ENCODE data around the gene DPP9. TPM values are rescaled to one million over a fixed set of nuclear protein-coding genes. Genes with fewer than 3 reads are reported as not detected.

Gene DPP9
- polyA plus RNA-seq, 2 of the 4 experiments (the other 2 are of a cell fraction) = 10.1 to 53.5 TPM

DNA sequence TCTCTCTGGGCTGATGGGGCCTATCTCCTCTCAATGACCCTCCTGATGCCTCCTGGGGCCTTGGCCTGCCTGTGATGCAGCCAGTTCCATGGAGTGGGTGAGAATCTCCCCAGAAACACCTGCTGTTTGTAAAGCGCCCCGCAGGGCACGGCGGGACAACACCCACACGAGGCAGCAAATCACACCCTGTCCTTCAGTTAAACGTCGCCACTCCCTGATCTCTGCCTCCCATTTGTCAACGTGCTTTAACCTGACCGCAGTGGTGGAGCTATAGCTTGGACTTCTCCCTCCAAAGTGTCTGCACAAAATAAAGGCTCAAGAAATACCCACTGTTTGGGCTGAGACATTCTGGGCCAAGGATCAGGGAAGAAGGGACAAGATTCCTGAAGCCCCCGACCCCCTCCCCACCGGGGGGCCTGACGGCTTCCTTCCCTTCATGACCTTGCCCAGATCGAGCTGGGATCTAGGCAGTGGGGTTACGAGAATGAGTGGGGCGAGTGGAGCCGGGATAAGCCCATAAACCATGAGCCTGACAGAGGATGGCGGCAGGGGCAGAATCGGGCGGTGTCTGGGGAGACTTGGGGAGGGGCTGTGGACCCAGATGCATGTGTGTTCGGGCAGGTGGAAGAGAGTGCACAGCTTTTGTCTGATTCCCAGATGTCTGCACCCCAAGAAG lies 61.5 kb downstream of the DPP9 start:
- H3K9me3 ChIP-seq = no peaks in the 10 kb centered on the region
- ChIA-PET CTCF (interaction anchor here (0.6 kb wide), 1 partner anchor 78 kb away, joined by 3 read pairs; no protein-coding TSS in a partner anchor), POLR2A (no interaction called here)
- DNase-seq (ENCODE audit: low read depth in 1 of 2, low spot score in 1 of 2) (no peak), FAIRE-seq (no peak), ATAC-seq (no peak)
- H3K4me2 ChIP-seq = no peak overlapping the region
- no peak overlapping the region for H3K27ac ChIP-seq
- H3K4me3 ChIP-seq = no peak overlapping the region
- no peaks in the 10 kb centered on the region for H3K4me1 ChIP-seq
- 87% methylated on average over 20 of the region's 20 CpGs for WGBS (ENCODE audit: missing lambda C conversion rate)
- TF ChIP-seq, protein P1, sequence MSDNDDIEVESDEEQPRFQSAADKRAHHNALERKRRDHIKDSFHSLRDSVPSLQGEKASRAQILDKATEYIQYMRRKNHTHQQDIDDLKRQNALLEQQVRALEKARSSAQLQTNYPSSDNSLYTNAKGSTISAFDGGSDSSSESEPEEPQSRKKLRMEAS (IDR thresholded peaks at IDR 0.05) = no peak
- TF ChIP-seq EP300 (IDR thresholded peaks at IDR 0.05) = no peak
- no peak for TF ChIP-seq MYC (IDR thresholded peaks at IDR 0.05; ENCODE audit: borderline replicate concordance, low read length)
- TF ChIP-seq FOSB (CRISPR knock-in tag; IDR thresholded peaks at IDR 0.05) = no peak
- TF ChIP-seq, protein P2, sequence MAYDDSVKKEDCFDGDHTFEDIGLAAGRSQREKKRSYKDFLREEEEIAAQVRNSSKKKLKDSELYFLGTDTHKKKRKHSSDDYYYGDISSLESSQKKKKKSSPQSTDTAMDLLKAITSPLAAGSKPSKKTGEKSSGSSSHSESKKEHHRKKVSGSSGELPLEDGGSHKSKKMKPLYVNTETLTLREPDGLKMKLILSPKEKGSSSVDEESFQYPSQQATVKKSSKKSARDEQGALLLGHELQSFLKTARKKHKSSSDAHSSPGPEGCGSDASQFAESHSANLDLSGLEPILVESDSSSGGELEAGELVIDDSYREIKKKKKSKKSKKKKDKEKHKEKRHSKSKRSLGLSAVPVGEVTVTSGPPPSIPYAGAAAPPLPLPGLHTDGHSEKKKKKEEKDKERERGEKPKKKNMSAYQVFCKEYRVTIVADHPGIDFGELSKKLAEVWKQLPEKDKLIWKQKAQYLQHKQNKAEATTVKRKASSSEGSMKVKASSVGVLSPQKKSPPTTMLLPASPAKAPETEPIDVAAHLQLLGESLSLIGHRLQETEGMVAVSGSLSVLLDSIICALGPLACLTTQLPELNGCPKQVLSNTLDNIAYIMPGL (CRISPR knock-in tag; IDR thresholded peaks at IDR 0.05; ENCODE audit: borderline replicate concordance) = no peak
- TF ChIP-seq BHLHE40 (IDR thresholded peaks at IDR 0.05; ENCODE audit: low read depth, low read length) = no peak
- TF ChIP-seq JUN (IDR thresholded peaks at IDR 0.05) = no peak
- TF ChIP-seq TFCP2L1 (CRISPR knock-in tag; IDR thresholded peaks at IDR 0.05) = no peak
- TF ChIP-seq KDM5A (IDR thresholded peaks at IDR 0.05) = no peak
- TF ChIP-seq, protein P3, sequence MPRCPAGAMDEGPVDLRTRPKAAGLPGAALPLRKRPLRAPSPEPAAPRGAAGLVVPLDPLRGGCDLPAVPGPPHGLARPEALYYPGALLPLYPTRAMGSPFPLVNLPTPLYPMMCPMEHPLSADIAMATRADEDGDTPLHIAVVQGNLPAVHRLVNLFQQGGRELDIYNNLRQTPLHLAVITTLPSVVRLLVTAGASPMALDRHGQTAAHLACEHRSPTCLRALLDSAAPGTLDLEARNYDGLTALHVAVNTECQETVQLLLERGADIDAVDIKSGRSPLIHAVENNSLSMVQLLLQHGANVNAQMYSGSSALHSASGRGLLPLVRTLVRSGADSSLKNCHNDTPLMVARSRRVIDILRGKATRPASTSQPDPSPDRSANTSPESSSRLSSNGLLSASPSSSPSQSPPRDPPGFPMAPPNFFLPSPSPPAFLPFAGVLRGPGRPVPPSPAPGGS (IDR thresholded peaks at IDR 0.05) = no peak
- TF ChIP-seq RCOR1 (IDR thresholded peaks at IDR 0.05; ENCODE audit: low read depth, low read length) = no peak
- no peak for TF ChIP-seq CHD2 (IDR thresholded peaks at IDR 0.05; ENCODE audit: low read length, partially characterized antibody)
- TF ChIP-seq EHMT2 (IDR thresholded peaks at IDR 0.05; ENCODE audit: low read depth) = no peak
- TF ChIP-seq JUNB (IDR thresholded peaks at IDR 0.05) = no peak
- TF ChIP-seq EHF (CRISPR knock-in tag; IDR thresholded peaks at IDR 0.05) = no peak
- no peak for TF ChIP-seq FOSL2 (IDR thresholded peaks at IDR 0.05)
- TF ChIP-seq FOSL2 (CRISPR knock-in tag; IDR thresholded peaks at IDR 0.05) = no peak
- TF ChIP-seq HOXA7 (CRISPR knock-in tag; IDR thresholded peaks at IDR 0.05) = no peak
- TF ChIP-seq, protein P4, sequence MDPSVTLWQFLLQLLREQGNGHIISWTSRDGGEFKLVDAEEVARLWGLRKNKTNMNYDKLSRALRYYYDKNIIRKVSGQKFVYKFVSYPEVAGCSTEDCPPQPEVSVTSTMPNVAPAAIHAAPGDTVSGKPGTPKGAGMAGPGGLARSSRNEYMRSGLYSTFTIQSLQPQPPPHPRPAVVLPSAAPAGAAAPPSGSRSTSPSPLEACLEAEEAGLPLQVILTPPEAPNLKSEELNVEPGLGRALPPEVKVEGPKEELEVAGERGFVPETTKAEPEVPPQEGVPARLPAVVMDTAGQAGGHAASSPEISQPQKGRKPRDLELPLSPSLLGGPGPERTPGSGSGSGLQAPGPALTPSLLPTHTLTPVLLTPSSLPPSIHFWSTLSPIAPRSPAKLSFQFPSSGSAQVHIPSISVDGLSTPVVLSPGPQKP (IDR thresholded peaks at IDR 0.05; ENCODE audit: low read depth, low read length) = no peak

DNA sequence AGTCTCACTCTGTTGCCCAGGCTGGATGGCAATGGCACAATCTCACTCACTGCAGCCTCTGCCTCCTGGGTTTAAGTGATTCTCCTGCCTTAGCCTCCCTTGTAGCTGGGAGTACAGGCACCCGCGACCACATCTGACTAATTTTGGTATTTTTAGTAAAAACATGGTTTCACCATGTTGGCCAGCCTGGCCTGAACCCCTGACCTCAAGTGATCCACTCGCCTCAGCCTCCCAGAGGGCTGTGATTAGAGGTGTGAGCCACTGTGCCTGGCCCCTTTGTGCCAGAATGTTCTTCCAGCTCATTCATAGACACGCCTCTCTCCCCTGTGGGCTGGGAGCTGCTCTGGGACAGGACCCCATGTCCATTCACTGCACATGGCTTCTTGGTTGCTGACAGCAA lies 62.6 kb downstream of the DPP9 start:
- no peaks in the 10 kb centered on the region for H3K4me1 ChIP-seq
- no peaks in the 10 kb centered on the region for H3K9me3 ChIP-seq
- FAIRE-seq = no peak
- H3K4me2 ChIP-seq = no peak overlapping the region
- 95% methylated on average over 4 of the region's 4 CpGs for WGBS (ENCODE audit: missing lambda C conversion rate)
- H3K27ac ChIP-seq = no peak overlapping the region
- TF ChIP-seq MYC (IDR thresholded peaks at IDR 0.05; ENCODE audit: borderline replicate concordance, low read length) (no peak), ESRRA (IDR thresholded peaks at IDR 0.05; ENCODE audit: borderline replicate concordance, low read length) (no peak), EHF (CRISPR knock-in tag; IDR thresholded peaks at IDR 0.05) (no peak), ZSCAN20 (CRISPR knock-in tag; IDR thresholded peaks at IDR 0.05) (no peak), RFX5 (IDR thresholded peaks at IDR 0.05) (no peak), CEBPB (IDR thresholded peaks at IDR 0.05) (no peak), MAZ (IDR thresholded peaks at IDR 0.05; ENCODE audit: borderline replicate concordance, low read depth, low read length) (no peak), NFE2L2 (conservative IDR thresholded peaks at IDR 0.05; ENCODE audit: low read length) (no peak)
- TF ChIP-seq, protein P5, sequence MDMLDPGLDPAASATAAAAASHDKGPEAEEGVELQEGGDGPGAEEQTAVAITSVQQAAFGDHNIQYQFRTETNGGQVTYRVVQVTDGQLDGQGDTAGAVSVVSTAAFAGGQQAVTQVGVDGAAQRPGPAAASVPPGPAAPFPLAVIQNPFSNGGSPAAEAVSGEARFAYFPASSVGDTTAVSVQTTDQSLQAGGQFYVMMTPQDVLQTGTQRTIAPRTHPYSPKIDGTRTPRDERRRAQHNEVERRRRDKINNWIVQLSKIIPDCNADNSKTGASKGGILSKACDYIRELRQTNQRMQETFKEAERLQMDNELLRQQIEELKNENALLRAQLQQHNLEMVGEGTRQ (IDR thresholded peaks at IDR 0.05) = no peak
- TF ChIP-seq, protein P6, sequence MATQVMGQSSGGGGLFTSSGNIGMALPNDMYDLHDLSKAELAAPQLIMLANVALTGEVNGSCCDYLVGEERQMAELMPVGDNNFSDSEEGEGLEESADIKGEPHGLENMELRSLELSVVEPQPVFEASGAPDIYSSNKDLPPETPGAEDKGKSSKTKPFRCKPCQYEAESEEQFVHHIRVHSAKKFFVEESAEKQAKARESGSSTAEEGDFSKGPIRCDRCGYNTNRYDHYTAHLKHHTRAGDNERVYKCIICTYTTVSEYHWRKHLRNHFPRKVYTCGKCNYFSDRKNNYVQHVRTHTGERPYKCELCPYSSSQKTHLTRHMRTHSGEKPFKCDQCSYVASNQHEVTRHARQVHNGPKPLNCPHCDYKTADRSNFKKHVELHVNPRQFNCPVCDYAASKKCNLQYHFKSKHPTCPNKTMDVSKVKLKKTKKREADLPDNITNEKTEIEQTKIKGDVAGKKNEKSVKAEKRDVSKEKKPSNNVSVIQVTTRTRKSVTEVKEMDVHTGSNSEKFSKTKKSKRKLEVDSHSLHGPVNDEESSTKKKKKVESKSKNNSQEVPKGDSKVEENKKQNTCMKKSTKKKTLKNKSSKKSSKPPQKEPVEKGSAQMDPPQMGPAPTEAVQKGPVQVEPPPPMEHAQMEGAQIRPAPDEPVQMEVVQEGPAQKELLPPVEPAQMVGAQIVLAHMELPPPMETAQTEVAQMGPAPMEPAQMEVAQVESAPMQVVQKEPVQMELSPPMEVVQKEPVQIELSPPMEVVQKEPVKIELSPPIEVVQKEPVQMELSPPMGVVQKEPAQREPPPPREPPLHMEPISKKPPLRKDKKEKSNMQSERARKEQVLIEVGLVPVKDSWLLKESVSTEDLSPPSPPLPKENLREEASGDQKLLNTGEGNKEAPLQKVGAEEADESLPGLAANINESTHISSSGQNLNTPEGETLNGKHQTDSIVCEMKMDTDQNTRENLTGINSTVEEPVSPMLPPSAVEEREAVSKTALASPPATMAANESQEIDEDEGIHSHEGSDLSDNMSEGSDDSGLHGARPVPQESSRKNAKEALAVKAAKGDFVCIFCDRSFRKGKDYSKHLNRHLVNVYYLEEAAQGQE (IDR thresholded peaks at IDR 0.05) = no peak
- no peak overlapping the region for H3K4me3 ChIP-seq
- ATAC-seq = peak in 1 of 2 experiments; percentile 12; a peak in 1 of 6 replicates
- no peak for DNase-seq (ENCODE audit: low read depth in 1 of 2, low spot score in 1 of 2)
- ChIA-PET CTCF (interaction anchor here (1.1 to 1.8 kb wide), 3 partner anchors 25 to 91 kb away, joined by 4 to 6 read pairs (median 5); no protein-coding TSS in a partner anchor), POLR2A (no interaction called here)

Measured in A549 (cell line).